Rectal smooth muscle tissue (tissue), 1 donor: ENCODE measurements around the gene MEP1A.

Experiments used
- H3K27ac ChIP-seq: one replicate; pipeline ENCODE4 v1.7.0; 2013; ENCODE audit warnings: low read depth, low read length, inconsistent platforms
- H3K27me3 ChIP-seq: one replicate; pipeline ENCODE4 v1.7.0; 2013; ENCODE audit warnings: low read length; ENCODE audit not compliant: control insufficient read depth, insufficient read depth
- H3K36me3 ChIP-seq: one replicate; pipeline ENCODE4 v1.7.0; 2013; ENCODE audit warnings: low read length; ENCODE audit not compliant: control insufficient read depth, insufficient read depth
- H3K4me1 ChIP-seq: one replicate; pipeline ENCODE4 v1.7.0; 2013; ENCODE audit warnings: low read length; ENCODE audit not compliant: control insufficient read depth, insufficient read depth
- H3K4me3 ChIP-seq: one replicate; pipeline ENCODE4 v1.7.0; 2013; ENCODE audit warnings: low read length
- H3K9ac ChIP-seq: one replicate; pipeline ENCODE4 v1.7.0; 2013; ENCODE audit warnings: low read length

MEP1A gene

GRCh38 chr6:46787871-46788540 is 5.2 kb upstream of the MEP1A start:
- H3K4me3 ChIP-seq, result no peak overlapping the region
- no peaks in the 10 kb centered on the region for H3K36me3 ChIP-seq
- H3K27me3 ChIP-seq, result no peaks in the 10 kb centered on the region
- H3K9ac ChIP-seq, result no peak overlapping the region
- H3K4me1 ChIP-seq, result no peaks in the 10 kb centered on the region
- H3K27ac ChIP-seq, result no peak overlapping the region

GRCh38 chr6:46788791-46789190 is 4.4 kb upstream of the MEP1A start:
- Histone ChIP-seq H3K9ac (no peak overlapping the region), H3K4me3 (no peak overlapping the region), H3K27ac (no peak overlapping the region), H3K27me3 (no peaks in the 10 kb centered on the region), H3K36me3 (no peaks in the 10 kb centered on the region), H3K4me1 (no peaks in the 10 kb centered on the region)

GRCh38 chr6:46789434-46790354 is 3.5 kb upstream of the MEP1A start:
- H3K36me3 ChIP-seq, result no peaks in the 10 kb centered on the region
- H3K4me3 ChIP-seq, result no peak overlapping the region
- no peaks in the 10 kb centered on the region for H3K27me3 ChIP-seq
- H3K27ac ChIP-seq, result no peak overlapping the region
- H3K4me1 ChIP-seq, result no peaks in the 10 kb centered on the region
- no peak overlapping the region for H3K9ac ChIP-seq

GRCh38 chr6:46790355-46790874 is 2.8 kb upstream of the MEP1A start:
- H3K4me1 ChIP-seq, result no peaks in the 10 kb centered on the region
- H3K27ac ChIP-seq, result no peak overlapping the region
- H3K27me3 ChIP-seq, result no peaks in the 10 kb centered on the region
- H3K9ac ChIP-seq, result no peak overlapping the region
- no peak overlapping the region for H3K4me3 ChIP-seq
- H3K36me3 ChIP-seq, result no peaks in the 10 kb centered on the region

GRCh38 chr6:46792635-46793034 is 554 bp upstream of the MEP1A start:
- H3K27ac ChIP-seq, result no peak overlapping the region
- H3K9ac ChIP-seq, result no peak overlapping the region
- H3K4me1 ChIP-seq, result no peaks in the 10 kb centered on the region
- H3K36me3 ChIP-seq, result no peaks in the 10 kb centered on the region
- H3K27me3 ChIP-seq, result no peaks in the 10 kb centered on the region
- no peak overlapping the region for H3K4me3 ChIP-seq

- no peak overlapping the region for H3K4me3 ChIP-seq
- no peaks in the 10 kb centered on the region for H3K4me1 ChIP-seq
- no peak overlapping the region for H3K27ac ChIP-seq
- no peaks in the 10 kb centered on the region for H3K36me3 ChIP-seq
- no peak overlapping the region for H3K9ac ChIP-seq
- no peaks in the 10 kb centered on the region for H3K27me3 ChIP-seq
Observed at GRCh38 chr6:46794068-46794467, 879 bp downstream of the MEP1A start.

GRCh38 chr6:46795816-46796215 is 2.6 kb downstream of the MEP1A start:
- Histone ChIP-seq H3K4me1 (no peaks in the 10 kb centered on the region), H3K9ac (no peak overlapping the region), H3K4me3 (no peak overlapping the region), H3K27me3 (no peaks in the 10 kb centered on the region), H3K27ac (no peak overlapping the region), H3K36me3 (no peaks in the 10 kb centered on the region)

- no peak overlapping the region for H3K4me3 ChIP-seq
- no peaks in the 10 kb centered on the region for H3K4me1 ChIP-seq
- H3K27ac ChIP-seq, result no peak overlapping the region
- no peak overlapping the region for H3K9ac ChIP-seq
- no peaks in the 10 kb centered on the region for H3K36me3 ChIP-seq
- no peaks in the 10 kb centered on the region for H3K27me3 ChIP-seq
Observed at GRCh38 chr6:46796848-46797580, 3.8 kb downstream of the MEP1A start.

- Histone ChIP-seq H3K9ac (no peak overlapping the region), H3K27ac (no peak overlapping the region), H3K36me3 (no peaks in the 10 kb centered on the region), H3K27me3 (no peaks in the 10 kb centered on the region), H3K4me1 (no peaks in the 10 kb centered on the region), H3K4me3 (no peak overlapping the region)
Observed at GRCh38 chr6:46799657-46800056, 6.5 kb downstream of the MEP1A start.

- Histone ChIP-seq H3K27ac (no peak overlapping the region), H3K4me1 (no peaks in the 10 kb centered on the region), H3K27me3 (no peaks in the 10 kb centered on the region), H3K4me3 (no peak overlapping the region), H3K36me3 (no peaks in the 10 kb centered on the region), H3K9ac (no peak overlapping the region)
Observed at GRCh38 chr6:46808806-46809205, 15.6 kb downstream of the MEP1A start.

- Histone ChIP-seq H3K9ac (no peak overlapping the region), H3K27me3 (no peaks in the 10 kb centered on the region), H3K4me3 (no peak overlapping the region), H3K4me1 (no peaks in the 10 kb centered on the region), H3K27ac (no peak overlapping the region), H3K36me3 (no peaks in the 10 kb centered on the region)
Observed at GRCh38 chr6:46815130-46815529, 21.9 kb downstream of the MEP1A start.

GRCh38 chr6:46816626-46817025 is 23.4 kb downstream of the MEP1A start:
- Histone ChIP-seq H3K27me3 (no peaks in the 10 kb centered on the region), H3K27ac (no peak overlapping the region), H3K4me1 (no peaks in the 10 kb centered on the region), H3K4me3 (no peak overlapping the region), H3K9ac (no peak overlapping the region), H3K36me3 (no peaks in the 10 kb centered on the region)
